Activated T-helper 2 cell treated with anti-CD3 and anti-CD28 coated beads, Interferon-gamma antibody, Interleukin-2, Interleukin-4, amounts not matched to agents 10 μg/mL and 5 μg/mL and 100 μg/mL, durations not matched to agents 14 hours and 24 hours and 36 hours (primary cell): Measurements from ENCODE around the gene KCNJ6. TPM values are rescaled to one million over a fixed set of nuclear protein-coding genes. Genes with fewer than 3 reads are reported as not detected.
A peak's percentile ranks its signal among the peaks of the same experiment; 100 is the strongest.
"Not testable (repeated sequence)": the region's sequence is repeated elsewhere in the genome, so short reads cannot be mapped to it uniquely, and the experiment has no call there.

Experiments
- DNase-seq: peaks from one replicate; pipeline ENCODE4 v3.0.0; 2021; ENCODE audit warnings: low spot score
- H3K27ac Mint-ChIP-seq: one replicate; pipeline ENCODE4 v1.8.0; 2021; ENCODE audit warnings: mixed read lengths
- H3K27me3 Mint-ChIP-seq: one replicate; pipeline ENCODE4 v1.8.0; 2021; ENCODE audit warnings: low read depth, mixed read lengths
- H3K36me3 Mint-ChIP-seq: one replicate; pipeline ENCODE4 v1.8.0; 2021; ENCODE audit warnings: low read depth, mixed read lengths
- H3K4me1 Mint-ChIP-seq: one replicate; pipeline ENCODE4 v1.8.0; 2021; ENCODE audit warnings: low read depth, mixed read lengths
- H3K4me3 Mint-ChIP-seq: one replicate; pipeline ENCODE4 v1.8.0; 2021; ENCODE audit warnings: low read depth, mild to moderate bottlenecking, moderate library complexity, mixed read lengths
- H3K9me3 Mint-ChIP-seq: one replicate; pipeline ENCODE4 v1.8.0; 2021; ENCODE audit warnings: mixed read lengths
- intact Hi-C: fragments of 100-400 bp; cut with micrococcal nuclease; formaldehyde crosslinking; loops from one replicate; pipeline ENCODE4 v1.15.1; 2023
- total RNA-seq: library from RNA; stranded (reverse); gene quantifications from 2 replicates; pipeline ENCODE4 v1.2.3, GENCODE V29; 2022

Gene KCNJ6
- total RNA-seq, 1 donor from 2014 or later, result not detected

GRCh38 chr21:37659874-37660273 is 256.4 kb downstream of the KCNJ6 start:
- Mint-ChIP-seq H3K9me3 (no peaks in the 10 kb centered on the region), H3K4me3 (no peak overlapping the region), H3K27ac (no peak overlapping the region), H3K36me3 (no peaks in the 10 kb centered on the region), H3K4me1 (no peaks in the 10 kb centered on the region), H3K27me3 (peaks cover 2% of the 10 kb centered on the region)
- intact Hi-C loops, result no loop called here
- no peak for DNase-seq

GRCh38 chr21:37658817-37659458 is 257.3 kb downstream of the KCNJ6 start:
- H3K4me1 Mint-ChIP-seq, result no peaks in the 10 kb centered on the region
- H3K9me3 Mint-ChIP-seq, result no peaks in the 10 kb centered on the region
- intact Hi-C loops, result no loop called here
- H3K27me3 Mint-ChIP-seq, result peaks cover 2% of the 10 kb centered on the region
- no peak overlapping the region for H3K4me3 Mint-ChIP-seq
- peak overlapping the region; percentile 53 for H3K27ac Mint-ChIP-seq
- H3K36me3 Mint-ChIP-seq, result no peaks in the 10 kb centered on the region
- DNase-seq, result no peak

- H3K4me1 Mint-ChIP-seq, result no peaks in the 10 kb centered on the region
- no peaks in the 10 kb centered on the region for H3K9me3 Mint-ChIP-seq
- no peaks in the 10 kb centered on the region for H3K36me3 Mint-ChIP-seq
- intact Hi-C loops, result no loop called here
- H3K27me3 Mint-ChIP-seq, result peaks cover 2% of the 10 kb centered on the region
- H3K27ac Mint-ChIP-seq, result no peak overlapping the region
- H3K4me3 Mint-ChIP-seq, result no peak overlapping the region
- no peak for DNase-seq
Measured at GRCh38 chr21:37658121-37658816, 258.0 kb downstream of the KCNJ6 start.

GRCh38 chr21:37656899-37657298 is 259.4 kb downstream of the KCNJ6 start:
- Mint-ChIP-seq H3K27ac (no peak overlapping the region), H3K36me3 (no peaks in the 10 kb centered on the region), H3K4me3 (no peak overlapping the region), H3K27me3 (peaks cover 2% of the 10 kb centered on the region), H3K9me3 (no peaks in the 10 kb centered on the region), H3K4me1 (no peaks in the 10 kb centered on the region)
- intact Hi-C loops, result no loop called here
- DNase-seq, result no peak

- H3K9me3 Mint-ChIP-seq, result no peaks in the 10 kb centered on the region
- H3K4me1 Mint-ChIP-seq, result no peaks in the 10 kb centered on the region
- intact Hi-C loops, result no loop called here
- no peak for DNase-seq
- no peaks in the 10 kb centered on the region for H3K36me3 Mint-ChIP-seq
- H3K4me3 Mint-ChIP-seq, result no peak overlapping the region
- no peak overlapping the region for H3K27ac Mint-ChIP-seq
- peaks cover 2% of the 10 kb centered on the region for H3K27me3 Mint-ChIP-seq
Measured at GRCh38 chr21:37655611-37656300, 260.5 kb downstream of the KCNJ6 start.

- intact Hi-C loops, result no loop called here
- H3K27ac Mint-ChIP-seq, result no peak overlapping the region
- DNase-seq, result no peak
- H3K27me3 Mint-ChIP-seq, result peaks cover 2% of the 10 kb centered on the region
- no peaks in the 10 kb centered on the region for H3K9me3 Mint-ChIP-seq
- H3K4me3 Mint-ChIP-seq, result no peak overlapping the region
- no peaks in the 10 kb centered on the region for H3K4me1 Mint-ChIP-seq
- H3K36me3 Mint-ChIP-seq, result no peaks in the 10 kb centered on the region
Measured at GRCh38 chr21:37654596-37654995, 261.7 kb downstream of the KCNJ6 start.

- H3K4me3 Mint-ChIP-seq, result no peak overlapping the region
- H3K4me1 Mint-ChIP-seq, result no peaks in the 10 kb centered on the region
- intact Hi-C loops, result no loop called here
- H3K27me3 Mint-ChIP-seq, result no peaks in the 10 kb centered on the region
- DNase-seq, result no peak
- H3K9me3 Mint-ChIP-seq, result no peaks in the 10 kb centered on the region
- no peaks in the 10 kb centered on the region for H3K36me3 Mint-ChIP-seq
- no peak overlapping the region for H3K27ac Mint-ChIP-seq
Measured at GRCh38 chr21:37653201-37653600, 263.1 kb downstream of the KCNJ6 start.

- Mint-ChIP-seq H3K4me3 (no peak overlapping the region), H3K4me1 (no peaks in the 10 kb centered on the region), H3K9me3 (no peaks in the 10 kb centered on the region), H3K36me3 (no peaks in the 10 kb centered on the region), H3K27ac (no peak overlapping the region), H3K27me3 (peaks cover 3% of the 10 kb centered on the region)
- intact Hi-C loops, result no loop called here
- no peak for DNase-seq
Measured at GRCh38 chr21:37647781-37648180, 268.5 kb downstream of the KCNJ6 start.

GRCh38 chr21:37646761-37647160 is 269.5 kb downstream of the KCNJ6 start:
- H3K36me3 Mint-ChIP-seq, H3K4me1 Mint-ChIP-seq, H3K27ac Mint-ChIP-seq, H3K27me3 Mint-ChIP-seq, DNase-seq, H3K4me3 Mint-ChIP-seq, intact Hi-C loops, H3K9me3 Mint-ChIP-seq: not testable (repeated sequence)

GRCh38 chr21:37645848-37646247 is 270.4 kb downstream of the KCNJ6 start:
- H3K4me1 Mint-ChIP-seq, result no peaks in the 10 kb centered on the region
- H3K4me3 Mint-ChIP-seq, result no peak overlapping the region
- intact Hi-C loops, result no loop called here
- DNase-seq, result no peak
- H3K27ac Mint-ChIP-seq, result no peak overlapping the region
- H3K36me3 Mint-ChIP-seq, result no peaks in the 10 kb centered on the region
- H3K9me3 Mint-ChIP-seq, result no peaks in the 10 kb centered on the region
- peaks cover 11% of the 10 kb centered on the region for H3K27me3 Mint-ChIP-seq

- no peaks in the 10 kb centered on the region for H3K9me3 Mint-ChIP-seq
- no peaks in the 10 kb centered on the region for H3K36me3 Mint-ChIP-seq
- H3K4me1 Mint-ChIP-seq, result peaks cover 3% of the 10 kb centered on the region
- peaks cover 17% of the 10 kb centered on the region for H3K27me3 Mint-ChIP-seq
- no peak overlapping the region for H3K4me3 Mint-ChIP-seq
- no peak overlapping the region for H3K27ac Mint-ChIP-seq
- intact Hi-C loops, result no loop called here
- no peak for DNase-seq
Measured at GRCh38 chr21:37644636-37645035, 271.6 kb downstream of the KCNJ6 start.

- H3K9me3 Mint-ChIP-seq, intact Hi-C loops, DNase-seq, H3K4me1 Mint-ChIP-seq, H3K27ac Mint-ChIP-seq, H3K4me3 Mint-ChIP-seq, H3K36me3 Mint-ChIP-seq: not testable (repeated sequence)
- peaks cover 20% of the 10 kb centered on the region for H3K27me3 Mint-ChIP-seq
Measured at GRCh38 chr21:37643862-37644261, 272.4 kb downstream of the KCNJ6 start.

- no peak for DNase-seq
- no peaks in the 10 kb centered on the region for H3K36me3 Mint-ChIP-seq
- intact Hi-C loops, result no loop called here
- no peaks in the 10 kb centered on the region for H3K9me3 Mint-ChIP-seq
- H3K4me3 Mint-ChIP-seq, result no peak overlapping the region
- H3K4me1 Mint-ChIP-seq, result peaks cover 5% of the 10 kb centered on the region
- H3K27ac Mint-ChIP-seq, result no peak overlapping the region
- peaks cover 25% of the 10 kb centered on the region for H3K27me3 Mint-ChIP-seq
Measured at GRCh38 chr21:37642493-37642892, 273.8 kb downstream of the KCNJ6 start.
